A549 (cell line): ENCODE data around the gene IP6K3. TPM values are rescaled to one million over a fixed set of nuclear protein-coding genes. Genes with fewer than 3 reads are reported as not detected.

Source experiments
- ATAC-seq, 2 experiments: fragments of 200-7000 bp in 1 of 2; fragments of >200 bp in 1 of 2; cut with Nextera tagmentation in 1 of 2; cut with Tn5 transposase in 1 of 2; 3 replicates each; pipeline versions ENCODE4 v1.8.0 to v1.9.1; 2018 to 2020; ENCODE audit warnings: mild to moderate bottlenecking in 1 of 2, moderate library complexity in 1 of 2
- CTCF ChIA-PET: fragments of 300-600 bp; sonication (Branson Sonifier 250); formaldehyde crosslinking; extraction: SDS; loops from one replicate; lab custom pipeline; 2021; ENCODE audit warnings: antibody characterized with exemption, inconsistent platforms; lab: Yijun Ruan, JAX
- POLR2A ChIA-PET: fragments of 350-600 bp; formaldehyde crosslinking; extraction: SDS; loops from one replicate; lab custom pipeline; 2021; ENCODE audit warnings: antibody characterized with exemption, inconsistent platforms; lab: Yijun Ruan, JAX
- DNase-seq, 2 experiments: peaks; one replicate each; pipeline versions ENCODE4 v3.0.0 to v3.0.0-alpha.2; 2011 to 2016; ENCODE audit warnings: low read depth in 1 of 2, low spot score in 1 of 2
- FAIRE-seq: peaks from 2 replicates; lab custom pipeline; 2011; peaks lifted over from hg19 to GRCh38; lab: Jason Lieb, UNC
- H3K27ac ChIP-seq, 2 experiments: fragments of >200 bp; sonication (Bioruptor Twin); formaldehyde crosslinking; 3 replicates each; pipeline ENCODE4 v1.5.1; 2016 to 2017
- H3K4me1 ChIP-seq: fragments of >200 bp; sonication (Bioruptor Twin); formaldehyde crosslinking; 3 replicates; pipeline ENCODE4 v1.6.1; 2016
- H3K4me2 ChIP-seq: fragments of >200 bp; sonication (Bioruptor Twin); formaldehyde crosslinking; 3 replicates; pipeline ENCODE4 v1.6.1; 2016
- H3K4me3 ChIP-seq: fragments of >200 bp; sonication (Bioruptor Twin); formaldehyde crosslinking; 3 replicates; pipeline ENCODE4 v1.5.1; 2016
- H3K9me3 ChIP-seq: fragments of >200 bp; sonication (Bioruptor Twin); formaldehyde crosslinking; 3 replicates; pipeline ENCODE4 v1.6.1; 2016
- BHLHE40 ChIP-seq: IDR thresholded peaks from 2 replicates; pipeline ENCODE4 v1.6.1; 2012; ENCODE audit warnings: low read depth, low read length, inconsistent platforms
- CBX2 ChIP-seq: fragments of 200-600 bp; sonication (generic); IDR thresholded peaks from 2 replicates; pipeline ENCODE4 v1.6.1; 2016; ENCODE audit warnings: low read depth, mild to moderate bottlenecking, borderline replicate concordance
- CHD2 ChIP-seq: fragments of 150-350 bp; IDR thresholded peaks from 2 replicates; pipeline ENCODE4 v1.6.1; 2014; ENCODE audit warnings: low read length; ENCODE audit not compliant: partially characterized antibody
- EHF ChIP-seq: fragments of 250-450 bp; sonication (Bioruptor Pico); IDR thresholded peaks from 2 replicates; pipeline ENCODE4 v1.5.0; 2020; ENCODE audit warnings: mild to moderate bottlenecking
- EP300 ChIP-seq, 2 experiments: fragments of >200 bp; sonication (Bioruptor Twin); formaldehyde crosslinking; IDR thresholded peaks; 2 replicates in 1 of 2; 3 replicates in 1 of 2; pipeline ENCODE4 v1.6.1; 2016 to 2017
- FOXS1 ChIP-seq: fragments of 250-450 bp; sonication (Bioruptor Pico); IDR thresholded peaks from 2 replicates; pipeline ENCODE4 v1.5.0; 2020; ENCODE audit warnings: mild to moderate bottlenecking, moderate library complexity
- GATA3 ChIP-seq: IDR thresholded peaks from 2 replicates; pipeline ENCODE4 v1.6.1; 2012; ENCODE audit warnings: borderline replicate concordance
- HMGXB4 ChIP-seq: fragments of 250-450 bp; sonication (Bioruptor Pico); IDR thresholded peaks from 2 replicates; pipeline ENCODE4 v1.5.0; 2021; ENCODE audit warnings: mild to moderate bottlenecking, moderate library complexity, borderline replicate concordance
- HOXB13 ChIP-seq: fragments of 250-450 bp; sonication (Bioruptor Pico); IDR thresholded peaks from 2 replicates; pipeline ENCODE4 v1.5.0; 2020; ENCODE audit warnings: low read depth, mild to moderate bottlenecking, moderate library complexity
- JUN ChIP-seq, 2 experiments: fragments of >200 bp; sonication (Bioruptor Twin); formaldehyde crosslinking; IDR thresholded peaks; 2 replicates in 1 of 2; 3 replicates in 1 of 2; pipeline ENCODE4 v1.6.1; 2016 to 2017
- JUNB ChIP-seq: fragments of >200 bp; sonication (Bioruptor Twin); formaldehyde crosslinking; IDR thresholded peaks from 2 replicates; pipeline ENCODE4 v1.6.1; 2016
- KDM1A ChIP-seq: fragments of 200-600 bp; sonication (generic); IDR thresholded peaks from 2 replicates; pipeline ENCODE4 v1.6.1; 2016; ENCODE audit warnings: low read depth, mild to moderate bottlenecking
- MYC ChIP-seq: IDR thresholded peaks from 2 replicates; pipeline ENCODE4 v1.6.1; 2012; ENCODE audit warnings: mild to moderate bottlenecking, inconsistent platforms, low read length, improper control_type of control experiment, borderline replicate concordance
- NFE2L2 ChIP-seq: fragments of 150-350 bp; conservative IDR thresholded peaks from 2 replicates; pipeline ENCODE4 v1.6.1; 2014; ENCODE audit warnings: low read length
- NR3C1 ChIP-seq: fragments of >200 bp; sonication (Bioruptor Twin); formaldehyde crosslinking; IDR thresholded peaks from 3 replicates; pipeline ENCODE4 v1.6.1; 2017
- RARB ChIP-seq: fragments of 250-450 bp; sonication (Bioruptor Pico); IDR thresholded peaks from 2 replicates; pipeline ENCODE4 v1.8.0; 2021; ENCODE audit warnings: mild to moderate bottlenecking, moderate library complexity
- REST ChIP-seq: fragments of 200-600 bp; sonication (generic); IDR thresholded peaks from 2 replicates; pipeline ENCODE4 v1.6.1; 2016; ENCODE audit warnings: antibody characterized with exemption, mild to moderate bottlenecking, moderate library complexity
- SMC3 ChIP-seq: fragments of >200 bp; sonication (Bioruptor Twin); formaldehyde crosslinking; IDR thresholded peaks from 3 replicates; pipeline ENCODE4 v1.6.1; 2018; ENCODE audit warnings: inconsistent platforms
- TFCP2L1 ChIP-seq: fragments of 250-450 bp; sonication (Bioruptor Pico); IDR thresholded peaks from 2 replicates; pipeline ENCODE4 v1.5.0; 2021; ENCODE audit warnings: mild to moderate bottlenecking
- ZC3H11A ChIP-seq: fragments of 450-650 bp; IDR thresholded peaks from 2 replicates; pipeline ENCODE4 v1.6.1; 2014; ENCODE audit warnings: antibody characterized with exemption, mild to moderate bottlenecking
- ZFP36 ChIP-seq: fragments of 450-650 bp; IDR thresholded peaks from 2 replicates; pipeline ENCODE4 v1.6.1; 2014; ENCODE audit warnings: borderline replicate concordance; ENCODE audit not compliant: partially characterized antibody
- ZNF302 ChIP-seq: fragments of 250-450 bp; sonication (Bioruptor Pico); IDR thresholded peaks from 2 replicates; pipeline ENCODE4 v1.9.0; 2021; ENCODE audit warnings: inconsistent platforms, mild to moderate bottlenecking, moderate library complexity
- ZSCAN20 ChIP-seq: fragments of 250-450 bp; sonication (Bioruptor Pico); IDR thresholded peaks from 2 replicates; pipeline ENCODE4 v1.8.0; 2022; ENCODE audit warnings: mild to moderate bottlenecking, moderate library complexity
- WGBS: methylation state at CpG from one replicate; pipeline ENCODE4 v1.1.6; 2017; ENCODE audit errors: missing lambda C conversion rate; 5-methylcytosine and 5-hydroxymethylcytosine counted together
- polyA plus RNA-seq, 4 experiments: library from polyadenylated mRNA; depleted of rRNA in 3 of 4; stranded (reverse); fragments of >200 nt; fragmentation: RNase III in 1 of 4; extraction: RNeasy Plus Mini Kit Qiagen cat#74134 plus additional on column Dnase treatment in 1 of 4; gene quantifications; 2 replicates in 3 of 4; 3 replicates in 1 of 4; pipeline ENCODE4 v1.2.3, GENCODE V29; 2011 to 2017
- TF ChIP-seq, protein P1 (sequence below): fragments of >200 bp; sonication (Bioruptor Twin); formaldehyde crosslinking; IDR thresholded peaks from 3 replicates; pipeline ENCODE4 v1.5.1; 2016
- TF ChIP-seq, protein P2 (sequence below): fragments of 250-450 bp; sonication (Bioruptor Pico); IDR thresholded peaks from 2 replicates; pipeline ENCODE4 v1.5.0; 2020; ENCODE audit warnings: low read depth, mild to moderate bottlenecking, moderate library complexity
- TF ChIP-seq, protein P3 (sequence below): fragments of >200 bp; sonication (Bioruptor Twin); formaldehyde crosslinking; IDR thresholded peaks from 3 replicates; pipeline ENCODE4 v1.6.1; 2016

Gene IP6K3
- polyA plus RNA-seq, 2 of the 4 experiments (the other 2 are of a cell fraction), result 0.03 to 0.12 TPM

GRCh38 chr6:33772082-33772830 is 25.6 kb upstream of the IP6K3 start:
- Histone ChIP-seq H3K4me2 (peak overlapping the region; percentile 28), H3K4me1 (peaks cover 22% of the 10 kb centered on the region), H3K4me3 (no peak overlapping the region), H3K27ac (peak overlapping the region; percentile 41 to 80; a peak in 4 of 6 replicates), H3K9me3 (no peaks in the 10 kb centered on the region)
- peak; percentile 6 to 8; a peak in 1 of 6 replicates for ATAC-seq
- ChIA-PET CTCF (interaction anchor here (0.8 to 9.9 kb wide), 40 partner anchors 8 to 382 kb away, joined by 3 to 123 read pairs (median 6); partner anchors contain the start of genes GRM4, IP6K3, LEMD2 and UQCC2), POLR2A (interaction anchor here (1.1 kb wide), 1 partner anchor 373 kb away, joined by 3 read pairs; the partner anchor contains the start of gene GRM4)
- 77% methylated on average over 21 of the region's 24 CpGs for WGBS
- TF ChIP-seq ZSCAN20 (CRISPR knock-in tag), result no peak
- TF ChIP-seq, protein P1, sequence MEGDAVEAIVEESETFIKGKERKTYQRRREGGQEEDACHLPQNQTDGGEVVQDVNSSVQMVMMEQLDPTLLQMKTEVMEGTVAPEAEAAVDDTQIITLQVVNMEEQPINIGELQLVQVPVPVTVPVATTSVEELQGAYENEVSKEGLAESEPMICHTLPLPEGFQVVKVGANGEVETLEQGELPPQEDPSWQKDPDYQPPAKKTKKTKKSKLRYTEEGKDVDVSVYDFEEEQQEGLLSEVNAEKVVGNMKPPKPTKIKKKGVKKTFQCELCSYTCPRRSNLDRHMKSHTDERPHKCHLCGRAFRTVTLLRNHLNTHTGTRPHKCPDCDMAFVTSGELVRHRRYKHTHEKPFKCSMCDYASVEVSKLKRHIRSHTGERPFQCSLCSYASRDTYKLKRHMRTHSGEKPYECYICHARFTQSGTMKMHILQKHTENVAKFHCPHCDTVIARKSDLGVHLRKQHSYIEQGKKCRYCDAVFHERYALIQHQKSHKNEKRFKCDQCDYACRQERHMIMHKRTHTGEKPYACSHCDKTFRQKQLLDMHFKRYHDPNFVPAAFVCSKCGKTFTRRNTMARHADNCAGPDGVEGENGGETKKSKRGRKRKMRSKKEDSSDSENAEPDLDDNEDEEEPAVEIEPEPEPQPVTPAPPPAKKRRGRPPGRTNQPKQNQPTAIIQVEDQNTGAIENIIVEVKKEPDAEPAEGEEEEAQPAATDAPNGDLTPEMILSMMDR, result no peak
- TF ChIP-seq EHF (CRISPR knock-in tag), result no peak
- no peak for TF ChIP-seq GATA3
- no peak for TF ChIP-seq REST
- no peak for TF ChIP-seq EP300 (IDR thresholded peaks at IDR 0.05)
- TF ChIP-seq ZFP36, result no peak
- no peak for TF ChIP-seq ZNF302 (CRISPR knock-in tag)
- TF ChIP-seq FOXS1 (CRISPR knock-in tag), result no peak
- TF ChIP-seq MYC, result no peak
- no peak for TF ChIP-seq CHD2
- TF ChIP-seq JUN (IDR thresholded peaks at IDR 0.05), result no peak
- no peak for TF ChIP-seq KDM1A
- no peak for TF ChIP-seq CBX2
- TF ChIP-seq RARB (CRISPR knock-in tag), result no peak
- TF ChIP-seq JUNB, result no peak
- no peak for TF ChIP-seq TFCP2L1 (CRISPR knock-in tag)
- no peak for TF ChIP-seq NFE2L2
- no peak for FAIRE-seq
- no peak for DNase-seq

DNA sequence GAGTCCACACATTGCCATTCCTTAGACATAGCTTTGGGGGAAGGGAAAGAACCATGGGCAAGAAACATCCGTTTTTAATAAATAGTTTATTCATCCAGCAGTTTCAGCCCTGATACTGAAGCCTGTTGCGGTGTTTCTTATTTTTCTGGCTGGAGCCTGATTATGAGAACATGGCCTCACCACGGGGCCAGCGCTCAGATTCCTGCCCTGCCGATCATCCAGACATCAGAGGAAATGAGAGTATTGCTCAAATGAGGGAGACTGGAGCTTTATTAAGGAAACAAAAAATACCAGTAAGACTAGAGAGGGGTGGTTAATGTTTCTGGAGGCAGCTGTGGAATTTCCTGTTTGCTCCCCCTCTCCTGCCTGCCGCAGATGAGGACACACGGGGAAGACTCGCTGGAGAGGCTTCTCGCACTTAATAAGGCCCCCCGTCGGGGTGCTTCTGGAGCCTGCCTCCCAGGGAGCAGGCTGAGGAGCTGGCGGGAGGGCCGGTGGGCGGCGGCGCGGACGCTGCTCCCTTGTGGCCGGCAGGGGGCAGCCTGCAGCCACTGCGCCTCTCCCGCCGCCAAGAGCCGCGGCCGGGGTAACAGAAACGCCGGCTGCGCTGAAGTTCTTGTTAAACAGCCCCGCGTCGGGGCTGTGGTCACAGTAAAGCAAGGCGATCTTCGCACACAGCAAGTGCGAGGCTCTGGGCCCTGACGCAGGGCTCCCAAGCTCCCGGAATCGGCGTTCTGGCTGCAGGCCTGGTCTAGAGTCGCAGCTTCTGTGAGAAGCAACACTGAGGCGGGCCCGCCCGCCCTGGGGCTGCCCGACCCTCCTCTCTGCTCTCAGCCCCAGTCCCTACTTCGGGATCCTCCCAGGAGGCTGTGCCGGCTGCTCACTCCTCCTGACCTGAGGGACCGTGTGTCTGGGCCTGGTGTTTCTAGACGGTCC is 24.7 kb upstream of the IP6K3 start:
- WGBS, result 30% methylated on average over 19 of the region's 47 CpGs
- FAIRE-seq (no peak), DNase-seq (peak; percentile 49 to 69), ATAC-seq (peak; percentile 76 to 83)
- ChIA-PET CTCF (interaction anchor here (0.6 to 9.9 kb wide), 63 partner anchors 9 to 390 kb away, joined by 3 to 123 read pairs (median 4); partner anchors contain the start of genes GRM4, IP6K3, ITPR3 and LEMD2), POLR2A (interaction anchor here (1.1 kb wide), 1 partner anchor 60 kb away, joined by 3 read pairs; the partner anchor contains the start of gene UQCC2)
- H3K4me2 ChIP-seq, result peak overlapping the region; percentile 28
- H3K27ac ChIP-seq, result peak overlapping the region; percentile 41 to 80; a peak in 4 of 6 replicates
- no peaks in the 10 kb centered on the region for H3K9me3 ChIP-seq
- H3K4me1 ChIP-seq, result peaks cover 22% of the 10 kb centered on the region
- no peak overlapping the region for H3K4me3 ChIP-seq
- TF ChIP-seq NR3C1 (no peak), BHLHE40 (no peak), HOXB13 (CRISPR knock-in tag) (no peak), EHF (CRISPR knock-in tag) (no peak), SMC3 (peak; percentile 86), HMGXB4 (CRISPR knock-in tag) (no peak), ZC3H11A (no peak)
- TF ChIP-seq, protein P2, sequence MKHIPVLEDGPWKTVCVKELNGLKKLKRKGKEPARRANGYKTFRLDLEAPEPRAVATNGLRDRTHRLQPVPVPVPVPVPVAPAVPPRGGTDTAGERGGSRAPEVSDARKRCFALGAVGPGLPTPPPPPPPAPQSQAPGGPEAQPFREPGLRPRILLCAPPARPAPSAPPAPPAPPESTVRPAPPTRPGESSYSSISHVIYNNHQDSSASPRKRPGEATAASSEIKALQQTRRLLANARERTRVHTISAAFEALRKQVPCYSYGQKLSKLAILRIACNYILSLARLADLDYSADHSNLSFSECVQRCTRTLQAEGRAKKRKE (CRISPR knock-in tag), result no peak
- TF ChIP-seq, protein P3, sequence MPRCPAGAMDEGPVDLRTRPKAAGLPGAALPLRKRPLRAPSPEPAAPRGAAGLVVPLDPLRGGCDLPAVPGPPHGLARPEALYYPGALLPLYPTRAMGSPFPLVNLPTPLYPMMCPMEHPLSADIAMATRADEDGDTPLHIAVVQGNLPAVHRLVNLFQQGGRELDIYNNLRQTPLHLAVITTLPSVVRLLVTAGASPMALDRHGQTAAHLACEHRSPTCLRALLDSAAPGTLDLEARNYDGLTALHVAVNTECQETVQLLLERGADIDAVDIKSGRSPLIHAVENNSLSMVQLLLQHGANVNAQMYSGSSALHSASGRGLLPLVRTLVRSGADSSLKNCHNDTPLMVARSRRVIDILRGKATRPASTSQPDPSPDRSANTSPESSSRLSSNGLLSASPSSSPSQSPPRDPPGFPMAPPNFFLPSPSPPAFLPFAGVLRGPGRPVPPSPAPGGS, result 0 out of 3 replicates have a peak, but pooled peaks have one; percentile 8
